B cell (primary cell): Measurements from ENCODE around the gene PNPLA2. TPM values are rescaled to one million over a fixed set of nuclear protein-coding genes. Genes with fewer than 3 reads are reported as not detected.

Experiments used
- ATAC-seq: fragments of 200-7000 bp; cut with Tn5 transposase; one replicate; pipeline ENCODE4 v1.10.0; 2021; ENCODE audit warnings: low read depth, mild to moderate bottlenecking, moderate number of reproducible peaks, moderate library complexity
- CTCF ChIA-PET: fragments of 350-600 bp; sonication (Branson Sonifier 250); formaldehyde crosslinking; loops from one replicate; lab custom pipeline; 2021; ENCODE audit warnings: antibody characterized with exemption, inconsistent platforms; lab: Charles Lee
- POLR2A ChIA-PET: fragments of 350-600 bp; sonication (Branson Sonifier 250); formaldehyde crosslinking; loops from one replicate; lab custom pipeline; 2021; ENCODE audit warnings: antibody characterized with exemption; lab: Charles Lee
- DNase-seq: peaks from one replicate; pipeline ENCODE4 v3.0.0; 2013
- H2AFZ ChIP-seq: 2 replicates; pipeline ENCODE4 v1.6.1; 2012; ENCODE audit warnings: mild to moderate bottlenecking, low read depth, low read length; ENCODE audit not compliant: insufficient read depth, poor library complexity, severe bottlenecking
- H3K27ac ChIP-seq, 2 donors: 1 replicate in 1 of 2; 2 replicates in 1 of 2; pipeline ENCODE4 v1.5.1; 2012 to 2013; ENCODE audit warnings: low read length in 2 of 2, mild to moderate bottlenecking in 2 of 2, moderate library complexity in 1 of 2
- H3K27me3 ChIP-seq, 4 experiments: fragments of 200-600 bp in 1 of 4; sonication (generic) in 1 of 4; replicated peaks in 1 of 4; 1 replicate in 2 of 4; 2 replicates in 2 of 4; pipeline versions ENCODE4 v1.6.1 to v1.7.0; 2013 to 2016; ENCODE audit warnings: low read length in 3 of 4, mild to moderate bottlenecking in 2 of 4, mixed read lengths in 1 of 4, moderate library complexity in 1 of 4; ENCODE audit not compliant: insufficient read depth in 4 of 4, control insufficient read depth in 3 of 4; ENCODE audit errors: control extremely low read depth in 1 of 4
- H3K36me3 ChIP-seq, 2 experiments: replicated peaks in 1 of 2; 1 replicate in 1 of 2; 2 replicates in 1 of 2; pipeline versions ENCODE4 v1.6.1 to v1.7.1; 2013; ENCODE audit warnings: low read length in 1 of 2; ENCODE audit not compliant: insufficient read depth in 2 of 2, control insufficient read depth in 1 of 2; ENCODE audit errors: control extremely low read depth in 1 of 2, extremely low read depth in 1 of 2
- H3K4me1 ChIP-seq, 2 donors: fragments of 200-600 bp in 1 of 2; sonication (generic) in 1 of 2; 1 replicate in 1 of 2; 2 replicates in 1 of 2; pipeline versions ENCODE4 v1.5.1 to v1.6.1; 2013 to 2017; ENCODE audit warnings: low read length in 2 of 2; ENCODE audit not compliant: control insufficient read depth in 2 of 2, insufficient read depth in 2 of 2
- H3K4me2 ChIP-seq: replicated peaks from 2 replicates; pipeline ENCODE3; 2012; ENCODE audit warnings: mild to moderate bottlenecking, low read depth, low read length; ENCODE audit not compliant: poor library complexity, severe bottlenecking
- H3K4me3 ChIP-seq, 5 experiments: fragments of 200-600 bp in 1 of 5; sonication (generic) in 1 of 5; 1 replicate in 3 of 5; 2 replicates in 2 of 5; pipeline versions ENCODE4 v1.5.1 to v1.7.0; 2011 to 2016; ENCODE audit warnings: low read length in 4 of 5, mild to moderate bottlenecking in 4 of 5, low read depth in 2 of 5, control low read depth in 1 of 5, moderate library complexity in 1 of 5; ENCODE audit not compliant: insufficient read depth in 1 of 5; ENCODE audit errors: control extremely low read depth in 1 of 5, extremely low read depth in 1 of 5
- H3K79me2 ChIP-seq: fragments of 200-600 bp; sonication (generic); one replicate; pipeline ENCODE4 v1.6.0; 2016; ENCODE audit warnings: low read length; ENCODE audit not compliant: control insufficient read depth, insufficient read depth
- H3K9ac ChIP-seq: fragments of 200-600 bp; sonication (generic); 2 replicates; pipeline ENCODE4 v1.6.1; 2017; ENCODE audit warnings: mild to moderate bottlenecking, low read length, moderate library complexity
- H3K9me3 ChIP-seq, 3 donors: one replicate each; pipeline versions ENCODE4 v1.6.1 to v1.7.1; 2013; ENCODE audit warnings: low read length in 2 of 3; ENCODE audit not compliant: control insufficient read depth in 2 of 3, insufficient read depth in 1 of 3; ENCODE audit errors: control extremely low read depth in 1 of 3
- H4K20me1 ChIP-seq: 2 replicates; pipeline ENCODE4 v1.6.0; 2012; ENCODE audit warnings: mild to moderate bottlenecking, low read length; ENCODE audit not compliant: insufficient read depth, control insufficient read depth, poor library complexity, severe bottlenecking
- H3K27ac Mint-ChIP-seq: one replicate; pipeline ENCODE4 v1.8.0; 2021; ENCODE audit warnings: mixed read lengths
- H3K27me3 Mint-ChIP-seq: one replicate; pipeline ENCODE4 v1.8.0; 2021; ENCODE audit warnings: mixed read lengths
- H3K4me1 Mint-ChIP-seq: one replicate; pipeline ENCODE4 v1.8.0; 2021; ENCODE audit warnings: mixed read lengths
- H3K4me3 Mint-ChIP-seq: one replicate; pipeline ENCODE4 v1.8.0; 2021; ENCODE audit warnings: mixed read lengths
- H3K9me3 Mint-ChIP-seq: one replicate; pipeline ENCODE4 v1.8.0; 2022; ENCODE audit warnings: mixed read lengths; ENCODE audit not compliant: insufficient read depth
- EZH2 ChIP-seq: IDR thresholded peaks from 2 replicates; pipeline ENCODE4 v1.6.1; 2012; ENCODE audit warnings: borderline replicate concordance, low read depth, mild to moderate bottlenecking, moderate library complexity, low read length; ENCODE audit not compliant: insufficient read depth, poor library complexity, severe bottlenecking
- WGBS: methylation state at CpG from one replicate; pipeline ENCODE4 v1.1.5; 2013; ENCODE audit warnings: missing lambda C conversion rate; ENCODE audit not compliant: insufficient coverage; 5-methylcytosine and 5-hydroxymethylcytosine counted together
- intact Hi-C: fragments of 100-400 bp; cut with micrococcal nuclease; formaldehyde crosslinking; loops from one replicate; pipeline ENCODE4 v1.10.0; 2022
- polyA plus RNA-seq: library from polyadenylated mRNA; depleted of rRNA; stranded (reverse); fragments of >200 nt; gene quantifications from 2 replicates; pipeline ENCODE4 v1.2.3, GENCODE V29; 2012
- total RNA-seq, 2 donors: library from RNA; stranded (reverse); fragments of 120-200 nt in 1 of 2; gene quantifications; 1 replicate in 1 of 2; 2 replicates in 1 of 2; pipeline versions ENCODE4 v1.2.3 to v1.2.4, GENCODE V29; 2013 to 2022
- TF ChIP-seq, protein P1 (sequence below): fragments of 200-600 bp; IDR thresholded peaks from one replicate; pipeline ENCODE4 v1.8.0; 2022; ENCODE audit warnings: antibody characterized with exemption, mild to moderate bottlenecking

Gene PNPLA2
- total and polyA plus RNA-seq, 2 donors (not counting 1 experiment from before 2014, with no cell fraction given): 208 to 276 TPM

DNA sequence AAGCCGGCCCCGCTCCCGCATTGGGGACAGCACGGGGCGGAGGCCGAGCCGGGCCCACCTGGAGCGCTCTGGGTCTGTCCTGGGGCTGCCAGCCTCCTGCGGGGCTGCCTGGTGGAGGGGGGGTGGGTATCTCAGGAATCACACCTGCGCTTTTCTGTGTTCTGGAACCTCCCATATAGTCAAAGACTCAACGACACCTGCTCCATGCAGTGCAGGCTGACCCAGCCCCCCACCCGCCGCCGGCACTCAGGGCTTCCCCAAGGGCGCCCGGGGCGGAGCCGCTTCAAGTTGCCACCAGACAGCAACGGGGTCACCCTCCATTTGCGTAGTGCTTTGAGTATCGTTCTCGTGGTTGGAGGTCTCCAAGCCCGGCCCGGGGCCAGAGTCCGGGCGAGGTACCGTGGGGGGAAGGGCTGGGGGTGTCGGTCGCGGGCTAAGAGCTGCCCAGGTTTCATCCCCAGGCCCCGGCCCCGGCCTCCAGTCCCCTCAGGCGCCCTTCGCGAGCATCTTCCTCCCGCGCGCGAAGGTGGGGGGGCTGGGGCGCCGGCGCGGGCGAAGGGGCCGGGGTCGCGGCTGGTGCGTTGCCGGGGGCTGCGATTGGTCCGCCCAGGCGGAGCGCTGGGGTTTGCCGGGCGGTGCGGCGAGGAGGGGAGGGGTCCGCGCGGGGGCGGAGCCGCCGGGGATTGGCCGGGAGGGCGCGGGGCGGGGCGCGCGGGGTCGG is 30.6 kb downstream of the PNPLA2 start:
- H2AFZ ChIP-seq: peak overlapping the region; percentile 76
- peak overlapping the region; percentile 63 for H3K9ac ChIP-seq
- Mint-ChIP-seq H3K4me1 (peaks cover 11% of the 10 kb centered on the region), H3K27ac (no peak overlapping the region), H3K9me3 (no peaks in the 10 kb centered on the region), H3K4me3 (peak overlapping the region; percentile 80), H3K27me3 (peaks cover 3% of the 10 kb centered on the region)
- H3K9me3 ChIP-seq: no peaks in the 10 kb centered on the region
- peaks cover 17 to 23% of the 10 kb centered on the region in 2 donors for H3K4me1 ChIP-seq
- peaks cover 8% of the 10 kb centered on the region for H4K20me1 ChIP-seq
- H3K4me2 ChIP-seq: peak overlapping the region; percentile 96
- no peaks in the 10 kb centered on the region for H3K79me2 ChIP-seq
- ChIA-PET POLR2A (interaction anchor here (0.6 kb wide), 1 partner anchor 1533 kb away, joined by 3 read pairs; no protein-coding TSS in a partner anchor), CTCF (interaction anchor here (1.1 to 3.1 kb wide), 4 partner anchors 19 to 201 kb away, joined by 3 to 26 read pairs (median 3); no protein-coding TSS in a partner anchor)
- no peaks in the 10 kb centered on the region for H3K36me3 ChIP-seq
- DNase-seq (peak; percentile 65), ATAC-seq (peak; percentile 58)
- peaks cover 0 to 36% (median 6%) of the 10 kb centered on the region in 4 experiments for H3K27me3 ChIP-seq
- TF ChIP-seq, protein P1, sequence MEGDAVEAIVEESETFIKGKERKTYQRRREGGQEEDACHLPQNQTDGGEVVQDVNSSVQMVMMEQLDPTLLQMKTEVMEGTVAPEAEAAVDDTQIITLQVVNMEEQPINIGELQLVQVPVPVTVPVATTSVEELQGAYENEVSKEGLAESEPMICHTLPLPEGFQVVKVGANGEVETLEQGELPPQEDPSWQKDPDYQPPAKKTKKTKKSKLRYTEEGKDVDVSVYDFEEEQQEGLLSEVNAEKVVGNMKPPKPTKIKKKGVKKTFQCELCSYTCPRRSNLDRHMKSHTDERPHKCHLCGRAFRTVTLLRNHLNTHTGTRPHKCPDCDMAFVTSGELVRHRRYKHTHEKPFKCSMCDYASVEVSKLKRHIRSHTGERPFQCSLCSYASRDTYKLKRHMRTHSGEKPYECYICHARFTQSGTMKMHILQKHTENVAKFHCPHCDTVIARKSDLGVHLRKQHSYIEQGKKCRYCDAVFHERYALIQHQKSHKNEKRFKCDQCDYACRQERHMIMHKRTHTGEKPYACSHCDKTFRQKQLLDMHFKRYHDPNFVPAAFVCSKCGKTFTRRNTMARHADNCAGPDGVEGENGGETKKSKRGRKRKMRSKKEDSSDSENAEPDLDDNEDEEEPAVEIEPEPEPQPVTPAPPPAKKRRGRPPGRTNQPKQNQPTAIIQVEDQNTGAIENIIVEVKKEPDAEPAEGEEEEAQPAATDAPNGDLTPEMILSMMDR: no peak
- no peak for TF ChIP-seq EZH2
- intact Hi-C loops: no loop called here
- 4% methylated on average over 68 of the region's 71 CpGs for WGBS
- no peak overlapping the region for H3K27ac ChIP-seq
- peak overlapping the region in 4 of 5 experiments; percentile 32 to 82 (median 52) for H3K4me3 ChIP-seq
